Anterior cingulate cortex (tissue), 58 donors: Measurements from ENCODE around the gene ETV5.

ENCODE experiments used
- DNase-seq, 58 donors: peaks; one replicate each; lab custom pipeline; 2025; lab: John Stamatoyannopoulos, UW

ETV5 gene

DNA sequence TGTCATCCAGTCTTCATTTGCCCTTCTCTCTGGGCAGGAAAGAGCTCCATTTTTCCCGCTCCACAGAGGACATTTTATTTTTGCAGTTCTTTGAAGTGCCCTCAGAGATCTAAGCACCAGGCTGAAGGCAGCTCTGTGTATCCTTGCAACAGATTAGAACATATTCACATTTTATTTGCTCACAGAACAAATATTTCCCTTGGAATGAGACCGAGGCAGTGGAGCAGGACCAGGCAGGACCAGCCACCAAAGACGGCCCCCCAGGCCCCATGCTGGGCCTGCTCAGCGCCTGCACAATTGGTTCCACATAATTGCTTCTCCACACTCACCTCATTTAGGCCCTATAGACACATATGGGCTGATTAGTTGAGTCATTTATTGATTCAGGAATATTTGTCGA, 15.7 kb upstream of the ETV5 start:
- no peak for DNase-seq

DNA sequence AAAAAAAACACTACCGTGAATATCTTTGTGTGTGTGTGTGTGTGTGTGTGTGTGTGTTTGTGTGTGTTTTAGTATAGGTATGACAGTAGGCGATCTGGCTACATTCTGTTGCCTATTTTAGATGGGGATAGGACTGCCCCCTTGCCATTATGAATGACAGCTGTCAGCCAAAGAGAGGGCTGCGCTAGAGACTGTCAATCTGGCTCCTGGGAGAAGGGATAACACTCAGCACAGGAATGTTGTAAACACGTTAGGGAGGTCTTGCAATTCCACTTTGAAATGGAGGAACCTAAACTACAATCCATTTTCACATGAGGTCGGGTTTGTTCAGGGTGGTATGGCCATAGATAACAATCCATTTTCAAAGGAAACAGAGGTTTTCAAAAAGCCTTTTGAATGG, 14.1 kb upstream of the ETV5 start:
- no peak for DNase-seq

DNA sequence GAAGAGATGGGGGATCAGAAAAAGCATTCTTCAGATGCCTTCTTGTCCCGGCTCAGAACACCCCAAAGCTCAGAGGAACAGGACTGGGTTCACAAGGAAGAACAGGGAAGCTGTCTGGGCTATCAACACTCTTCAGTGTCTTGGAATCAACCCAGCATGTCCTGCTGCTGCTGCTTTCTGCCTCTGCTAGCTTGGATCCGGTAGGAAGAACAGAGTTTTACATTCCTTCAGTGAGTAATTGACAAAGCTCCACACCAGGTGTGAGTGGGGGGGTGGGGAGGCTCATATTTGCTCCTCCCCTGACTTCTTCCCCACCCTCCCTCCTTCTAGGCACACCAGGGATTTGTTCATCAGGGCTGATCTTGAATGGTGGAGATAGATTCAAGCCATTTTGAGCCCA, 13.1 kb upstream of the ETV5 start:
- peak in 6 of 58 donors; percentile 6 to 23 (median 18) for DNase-seq

DNA sequence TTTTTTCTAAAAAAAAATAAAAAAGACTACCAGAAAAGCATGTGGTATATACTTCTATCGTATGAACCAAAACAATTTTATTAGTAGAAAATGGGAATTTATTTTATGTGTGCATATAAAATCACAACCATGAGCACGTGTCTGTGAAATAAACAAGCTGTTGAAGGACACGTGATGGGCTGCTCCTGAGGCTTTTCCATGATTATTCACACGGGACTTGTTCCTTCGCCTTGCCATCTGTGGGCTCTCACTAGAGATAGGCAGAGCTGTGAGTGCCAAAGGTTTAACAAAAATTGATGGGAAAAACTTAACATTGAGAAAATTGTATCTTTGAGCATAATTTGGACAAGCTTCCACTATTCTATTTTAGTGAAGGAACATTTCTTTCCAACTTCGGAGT, 12.4 kb upstream of the ETV5 start:
- DNase-seq = peak in 3 of 58 donors; percentile 7 to 23 (median 11)

DNA sequence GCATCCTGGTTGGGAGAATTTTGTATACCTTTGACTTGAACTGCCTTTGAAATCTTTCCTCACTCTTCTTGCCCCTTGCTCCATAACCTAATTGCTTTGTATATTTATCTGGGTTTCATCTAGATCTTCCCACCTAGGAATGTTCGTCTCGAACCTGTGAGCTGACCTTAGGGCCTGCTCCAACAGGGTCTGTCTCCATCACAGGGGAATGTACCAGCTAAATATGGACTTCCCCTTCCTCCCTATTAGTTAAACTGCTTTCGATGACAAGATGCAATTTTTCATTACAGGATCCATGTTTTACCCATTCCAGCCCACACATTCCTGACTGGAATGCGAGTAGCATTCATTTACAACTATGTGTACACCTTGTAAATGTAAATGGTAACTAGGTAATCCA, 10.6 kb upstream of the ETV5 start:
- no peak for DNase-seq

DNA sequence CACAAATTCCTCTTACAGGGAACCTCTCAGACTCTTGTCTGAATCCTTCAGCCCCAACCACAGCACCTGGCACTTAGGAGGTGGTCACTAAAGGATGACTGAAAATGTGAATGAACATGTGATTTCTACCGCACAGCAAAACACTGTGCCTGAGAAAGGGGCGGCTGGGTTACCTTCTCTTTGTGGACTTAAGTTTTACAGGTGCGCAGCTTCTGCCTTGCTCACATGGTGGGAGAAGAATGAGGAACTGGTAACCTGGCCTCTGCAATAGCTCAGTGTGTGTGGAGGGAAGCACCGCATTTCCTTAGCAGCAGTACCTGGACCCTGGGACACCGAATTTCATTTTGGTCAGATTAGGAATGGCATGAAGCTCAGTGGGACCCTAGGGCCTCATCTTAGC, 9.8 kb upstream of the ETV5 start:
- no peak for DNase-seq

DNA sequence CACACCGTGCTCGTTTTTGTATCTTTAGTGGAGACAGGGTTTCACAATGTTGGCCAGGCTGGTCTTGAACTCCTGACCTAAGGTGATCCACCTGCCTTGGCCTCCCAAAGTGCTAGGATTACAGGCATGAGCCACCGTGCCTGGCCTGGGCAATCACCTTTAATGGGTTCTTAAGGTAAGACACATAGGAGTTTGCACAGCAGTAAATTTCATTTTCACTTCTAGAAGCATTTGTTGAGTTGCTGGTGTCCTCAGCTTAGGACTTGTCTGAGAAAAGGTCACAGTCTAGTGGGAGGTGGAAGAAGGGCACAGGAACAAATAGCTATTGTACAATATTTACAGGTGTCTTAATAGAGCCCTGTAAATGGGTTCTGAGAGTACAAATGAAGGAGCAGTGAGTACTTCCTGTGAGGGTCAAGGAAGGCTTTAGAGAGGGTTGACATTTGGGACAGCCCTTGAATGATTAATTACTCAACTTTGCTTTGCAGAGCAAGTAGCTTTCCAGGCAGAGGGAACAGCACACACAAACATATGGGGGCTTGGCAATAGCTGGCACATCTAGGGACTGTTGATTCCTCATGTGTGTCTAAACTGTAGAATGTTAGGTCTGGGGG, 8.7 kb upstream of the ETV5 start:
- DNase-seq = no peak

DNA sequence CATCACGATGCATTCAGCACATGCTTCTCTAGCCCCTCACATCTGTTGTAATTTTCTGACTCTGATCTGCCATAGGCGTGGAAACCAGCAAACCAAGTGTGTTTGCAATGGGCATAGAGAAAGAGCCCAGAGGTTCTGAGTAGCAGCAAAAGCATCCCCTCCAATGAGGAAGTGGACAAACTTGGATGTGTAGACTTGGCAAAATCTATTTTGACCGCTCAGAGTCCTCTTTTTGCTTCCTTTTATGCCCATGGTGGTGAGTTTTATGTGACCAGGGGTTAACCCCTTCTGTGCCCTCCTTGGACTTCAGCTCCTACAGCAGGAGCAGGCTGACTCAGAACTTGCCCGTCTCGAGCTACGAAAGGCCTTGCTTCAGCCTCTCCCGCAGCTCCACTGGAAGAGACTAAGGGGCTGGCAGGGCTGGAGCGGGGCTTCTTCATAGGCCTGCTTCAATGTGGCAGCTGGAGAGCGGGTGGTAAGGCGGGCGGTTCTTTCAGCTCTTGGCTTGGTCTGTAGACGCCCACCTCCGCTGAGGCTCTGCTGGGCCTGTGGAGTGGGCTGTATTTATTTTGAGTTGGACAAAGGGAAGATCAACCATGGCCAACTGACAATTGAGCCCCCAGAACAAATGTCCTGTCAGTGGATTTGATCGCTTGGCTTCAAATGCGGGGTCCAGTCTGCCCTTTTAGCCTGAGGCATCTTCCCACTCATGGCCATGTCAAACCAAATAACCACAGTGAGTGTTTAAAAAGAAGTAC, 6.5 kb upstream of the ETV5 start:
- DNase-seq = peak in 23 of 58 donors; percentile 5 to 60 (median 36)

DNA sequence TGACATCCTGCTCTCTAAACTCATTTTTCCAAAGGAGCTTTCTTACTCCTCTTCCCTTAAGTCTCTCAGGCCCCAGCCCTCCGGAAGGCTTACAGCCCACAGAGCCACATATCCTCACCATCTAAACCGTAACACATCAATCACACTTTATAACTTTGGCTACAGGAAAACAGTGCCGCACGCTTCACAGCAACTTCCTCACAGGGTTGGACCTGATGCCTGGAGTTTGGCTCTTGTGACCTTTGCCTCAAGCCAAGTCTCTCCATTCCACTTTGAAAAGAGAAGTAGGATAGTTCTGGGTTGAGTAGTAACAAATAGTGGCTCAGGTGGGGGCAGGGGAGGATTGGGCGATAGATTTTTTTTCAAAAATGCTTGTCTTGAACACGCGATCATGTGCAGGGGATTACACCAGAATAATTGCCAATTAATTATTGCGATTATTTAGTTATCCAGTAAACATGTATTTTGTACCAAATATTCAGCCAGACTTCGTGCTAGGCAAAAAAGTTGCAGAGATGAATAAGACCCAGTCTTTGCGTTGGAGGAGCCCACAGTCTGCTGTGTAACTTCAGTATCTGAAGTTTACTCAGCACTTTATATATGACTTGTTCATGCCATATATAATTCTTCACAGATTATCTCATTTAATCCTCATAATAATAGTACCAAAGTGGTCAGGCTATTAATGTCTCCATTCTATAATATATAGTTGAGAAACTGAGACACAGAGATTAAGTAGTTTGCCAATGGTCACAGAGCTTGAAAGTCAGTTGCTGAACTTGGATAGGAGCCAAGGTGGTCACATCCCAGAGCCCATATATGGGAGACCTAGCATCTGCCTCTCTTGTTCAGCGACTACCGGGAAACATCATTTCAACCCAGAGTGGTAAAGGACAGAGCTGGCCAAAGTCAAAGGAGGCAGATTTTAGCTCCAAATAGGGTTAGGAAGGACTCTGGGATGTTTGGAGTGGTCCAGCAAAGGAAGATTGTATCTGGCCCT, 2.4 kb upstream of the ETV5 start:
- DNase-seq = peak in 4 of 58 donors; percentile 4 to 18 (median 8)

DNA sequence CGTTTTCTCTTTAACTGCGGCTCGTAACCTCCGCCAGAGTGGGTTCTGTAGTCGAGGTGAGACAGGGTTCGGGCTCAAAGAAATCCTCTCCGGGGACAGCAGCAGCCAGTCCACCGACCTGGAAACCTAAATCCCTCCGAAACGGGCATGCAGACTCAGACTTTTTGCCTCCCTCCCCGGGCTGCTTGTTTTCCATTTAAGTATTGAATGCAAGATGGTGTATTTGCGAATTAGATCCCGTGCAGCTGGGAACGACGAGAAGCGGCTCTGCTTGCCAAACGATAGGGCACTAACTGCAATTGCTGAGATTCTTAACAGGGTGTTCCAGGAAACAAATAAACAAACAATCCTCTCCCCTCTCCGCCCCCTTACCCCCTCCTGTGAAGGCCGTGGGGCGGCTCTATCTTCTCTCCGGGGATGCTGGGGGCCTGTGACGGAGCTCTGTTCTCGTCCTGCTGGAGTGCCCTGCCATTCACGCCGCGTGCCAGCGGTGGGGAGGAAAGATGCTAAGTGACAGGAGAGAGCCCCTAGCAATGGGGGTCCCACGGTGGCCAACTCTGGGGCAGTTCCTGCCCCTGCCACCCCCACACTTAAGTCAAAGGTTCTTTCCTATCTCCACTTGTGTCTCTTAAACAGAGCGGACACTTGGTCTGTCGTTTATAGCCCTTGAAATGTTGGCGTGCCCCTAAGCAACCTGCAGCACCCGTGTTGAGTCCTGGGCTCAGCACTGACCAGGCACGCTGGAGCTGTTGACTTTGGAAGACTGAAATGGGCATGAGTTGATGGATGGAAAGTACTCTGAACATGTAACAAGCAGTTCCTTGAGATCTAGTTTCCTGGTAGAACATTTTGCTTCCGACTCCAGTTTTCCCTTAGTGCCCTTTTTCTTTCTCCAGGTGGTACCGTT, 1.3 kb upstream of the ETV5 start:
- peak in 18 of 58 donors; percentile 8 to 60 (median 28) for DNase-seq

DNA sequence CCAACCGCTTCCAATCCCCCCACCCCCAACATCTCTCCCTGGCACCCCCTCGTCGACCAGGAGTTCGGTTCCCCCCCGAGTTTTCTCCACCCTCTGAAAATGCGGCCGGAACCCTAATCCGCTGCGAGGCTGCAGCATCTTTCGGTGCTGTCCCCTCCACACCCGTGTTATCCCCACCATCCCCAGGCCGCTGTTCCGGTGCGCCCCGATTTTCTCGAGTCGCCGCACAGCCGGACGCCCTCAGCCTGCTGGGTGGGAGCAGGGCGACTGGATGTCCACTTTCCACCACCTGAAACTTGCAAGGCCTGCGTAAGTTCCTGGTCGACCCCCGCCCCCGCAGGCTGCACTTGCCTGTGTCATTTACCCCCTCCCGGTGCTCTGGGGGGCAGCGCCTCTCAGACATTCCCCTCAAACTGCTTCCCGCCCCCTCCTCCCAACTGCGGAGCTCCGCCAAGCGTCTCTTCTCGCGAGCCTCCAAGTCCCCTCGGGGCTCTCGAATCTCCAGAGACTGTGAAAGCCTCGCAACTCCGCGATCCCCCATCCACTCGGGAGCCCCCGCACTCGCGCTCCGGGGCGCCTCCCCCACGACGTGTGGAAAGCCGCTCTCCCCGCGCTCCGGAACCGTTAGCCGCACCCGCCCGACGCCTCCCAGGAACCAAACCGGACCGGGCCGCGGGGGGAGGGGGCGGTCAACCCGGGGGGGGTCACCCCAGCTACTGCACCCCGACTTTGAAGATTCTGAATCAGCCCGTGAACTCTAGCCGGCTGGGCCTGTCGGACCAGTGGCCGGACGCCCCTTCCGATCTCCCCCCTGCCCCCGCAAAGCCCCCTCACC, 566 bp downstream of the ETV5 start:
- DNase-seq = peak in 27 of 58 donors; percentile 24 to 72 (median 51)

DNA sequence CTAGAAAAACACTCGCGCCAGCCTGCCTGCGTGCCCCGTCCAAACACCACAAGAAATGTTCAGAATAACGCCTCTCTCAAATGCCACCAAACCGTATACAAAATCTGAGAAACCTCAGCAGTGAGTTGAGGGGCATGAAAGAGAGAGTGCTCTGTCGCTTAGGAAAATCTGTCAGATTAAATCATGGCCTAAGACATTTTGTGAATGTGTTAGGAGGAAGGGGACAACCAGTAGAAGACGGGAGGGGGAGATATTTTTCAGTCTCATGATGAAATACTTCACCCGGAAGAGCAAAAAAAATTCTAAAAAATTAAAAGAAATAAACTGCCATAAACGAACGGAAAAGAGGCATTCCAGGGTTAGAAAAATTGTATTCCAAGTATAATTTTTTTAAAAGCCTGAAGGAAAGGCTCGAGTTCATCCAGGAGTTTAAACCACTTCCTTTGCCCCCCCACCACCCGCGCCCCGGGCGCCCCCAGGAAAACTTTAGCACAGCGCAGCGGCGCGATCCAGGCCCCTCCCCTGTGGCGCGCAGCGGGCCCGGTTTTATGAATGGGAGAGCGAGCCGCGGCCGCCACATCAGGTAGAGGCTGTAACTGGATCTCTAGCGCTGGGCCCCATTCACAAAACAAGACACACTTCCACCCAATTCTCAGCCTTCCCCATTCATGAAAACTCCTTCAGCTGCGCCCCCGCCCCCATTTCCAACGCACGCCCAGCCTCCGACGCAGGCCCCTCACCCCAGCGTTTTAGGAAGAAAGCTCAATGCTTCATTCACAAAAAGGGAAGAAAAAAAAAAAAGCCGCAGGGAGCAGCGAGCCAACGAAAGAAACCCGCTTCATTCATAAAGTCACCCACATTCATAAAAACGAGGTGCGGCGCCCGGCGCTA, 1.4 kb downstream of the ETV5 start:
- DNase-seq = peak in 54 of 58 donors; percentile 21 to 77 (median 53)

DNA sequence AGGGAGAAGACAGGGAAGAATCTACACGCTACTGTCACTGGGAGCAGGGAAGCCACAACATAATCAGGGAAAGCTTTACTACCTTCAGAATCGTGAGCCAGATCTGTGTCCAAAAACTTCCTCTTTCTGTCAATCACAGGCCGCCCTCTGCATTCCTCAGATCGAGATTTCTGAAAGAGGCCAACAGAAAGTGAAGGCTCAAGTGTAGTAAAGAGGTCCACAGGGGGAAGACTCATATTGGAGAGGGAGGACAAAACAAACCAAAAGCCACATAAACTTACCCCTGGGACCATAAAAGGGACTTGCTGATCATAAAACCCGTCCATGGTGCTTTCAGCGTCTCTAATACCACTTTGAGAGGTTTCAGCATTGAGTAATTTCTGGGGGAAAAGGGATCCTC, 3.3 kb downstream of the ETV5 start:
- no peak for DNase-seq

DNA sequence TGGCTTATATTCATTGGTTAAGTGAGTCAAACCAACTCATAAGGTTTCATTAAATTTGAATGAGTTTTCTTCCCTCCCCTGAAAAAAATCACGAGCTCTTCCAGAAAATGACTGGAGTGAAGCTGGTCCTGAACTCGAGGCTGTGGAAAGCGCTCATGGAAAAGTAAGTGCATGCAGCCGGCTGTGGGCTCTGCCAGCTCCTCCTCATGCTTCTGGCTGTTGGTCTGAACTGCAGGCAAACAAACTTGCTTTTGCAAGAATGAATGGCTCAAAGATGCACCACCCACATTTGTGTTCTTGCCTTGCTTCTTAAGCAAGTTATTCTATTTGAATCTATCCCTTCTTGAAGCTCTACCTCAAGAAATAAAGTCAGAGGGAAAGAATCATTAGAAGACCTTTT, 6.2 kb downstream of the ETV5 start:
- DNase-seq = peak in 18 of 58 donors; percentile 5 to 56 (median 28)

DNA sequence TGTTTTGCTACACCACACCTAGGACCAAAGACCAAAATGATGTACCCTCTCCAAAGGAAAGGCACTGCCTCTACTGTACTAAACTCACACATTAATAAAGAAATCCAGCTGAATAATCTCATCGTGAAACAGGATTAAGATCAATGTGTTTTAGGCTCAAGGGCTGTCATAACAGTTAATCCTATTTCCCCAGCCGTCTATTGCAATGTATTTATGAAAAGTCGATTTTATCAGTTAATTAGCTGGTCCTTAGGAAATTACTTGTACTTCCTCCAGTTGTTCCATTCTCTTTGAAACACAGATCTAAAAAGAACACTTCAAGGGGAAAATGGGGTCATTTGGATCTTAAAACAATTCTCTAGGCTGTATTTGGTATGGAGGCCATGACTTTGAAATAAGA, 8.5 kb downstream of the ETV5 start:
- no peak for DNase-seq

DNA sequence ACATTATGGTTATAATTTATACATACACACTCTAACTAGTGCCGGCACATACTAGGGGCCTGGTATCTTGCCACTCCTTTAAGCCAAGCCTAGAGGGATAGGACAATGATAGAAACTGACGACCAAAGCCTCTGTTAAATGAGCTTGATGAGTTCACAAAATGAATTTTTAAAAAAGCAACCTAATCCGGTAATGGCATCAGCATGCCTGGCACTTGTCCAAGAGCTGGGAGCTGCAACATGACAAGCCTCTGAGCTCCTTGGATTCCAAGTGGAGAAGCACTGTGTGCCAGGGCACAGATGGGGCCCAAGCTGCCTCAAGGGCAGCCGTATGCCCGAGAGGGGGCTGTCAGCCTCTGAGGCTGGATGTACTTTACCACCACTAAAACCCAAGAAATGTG, 9.7 kb downstream of the ETV5 start:
- DNase-seq = peak in 41 of 58 donors; percentile 9 to 77 (median 43)

DNA sequence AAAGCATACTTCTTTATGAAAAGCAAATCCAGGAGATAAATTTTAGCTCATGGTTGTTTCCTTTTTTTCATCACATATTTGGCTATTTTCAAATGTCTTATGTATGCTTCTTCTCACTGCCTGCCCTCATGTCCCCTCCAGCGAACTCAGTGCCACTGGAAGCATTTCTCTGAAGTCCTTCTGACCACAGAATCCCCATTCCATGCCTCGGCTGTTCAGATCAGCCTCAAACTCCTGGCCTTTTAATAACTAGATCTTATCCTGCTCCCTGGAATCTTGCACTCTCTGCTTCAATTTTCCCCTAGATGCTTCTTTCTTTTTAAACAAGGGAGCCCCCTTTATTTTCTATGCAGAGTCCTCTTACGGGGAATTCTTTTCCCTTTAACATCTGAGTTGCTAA, 10.1 kb downstream of the ETV5 start:
- no peak for DNase-seq
